GM19468 (cell line): ENCODE data around the gene SEL1L.
"Not testable (repeated sequence)": the region's sequence is repeated elsewhere in the genome, so short reads cannot be mapped to it uniquely, and the experiment has no call there.

Source experiments
- ATAC-seq: cut with Tn5 transposase; IDR thresholded peaks from one replicate; pipeline ENCODE4 v1.9.1; 2021; ENCODE audit warnings: mild to moderate bottlenecking, moderate library complexity, moderate number of reproducible peaks; ENCODE audit not compliant: unreplicated experiment; ENCODE audit errors: extremely low read depth

SEL1L gene

DNA sequence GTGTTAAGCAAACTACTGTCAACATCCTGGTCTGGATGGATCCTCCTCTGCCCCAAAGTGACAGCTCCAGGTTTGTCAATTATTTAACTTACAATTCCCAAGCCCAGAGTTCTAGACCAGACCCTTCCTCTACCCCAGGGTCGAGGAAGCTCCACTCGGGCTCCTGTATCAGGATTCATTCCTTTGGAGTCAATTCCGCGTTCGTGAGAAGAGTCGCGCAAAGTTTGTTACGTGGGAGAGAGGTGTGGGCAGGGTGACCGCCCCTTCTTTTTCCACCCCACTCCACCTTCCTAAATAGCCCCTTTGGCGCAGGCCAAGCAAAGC is 479 bp downstream of the SEL1L start:
- no peak for ATAC-seq

DNA sequence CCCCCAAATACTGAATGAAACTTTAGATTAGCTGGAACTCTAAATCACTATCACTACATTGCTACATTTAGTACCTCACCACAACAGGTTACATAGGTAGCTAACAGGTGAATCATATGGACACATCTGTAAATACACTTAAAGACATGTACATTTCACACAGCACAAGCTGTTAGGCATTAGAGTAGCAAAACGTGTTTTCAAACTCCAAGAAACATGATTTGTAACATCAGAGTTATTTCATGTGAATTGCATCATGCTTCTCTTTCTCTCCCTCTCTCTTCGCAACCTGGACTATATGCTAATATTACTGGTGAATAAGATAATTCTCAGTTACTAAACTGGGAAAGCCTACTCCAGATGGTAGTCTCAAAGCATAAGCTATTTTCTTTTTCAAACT is 4.3 kb downstream of the SEL1L start:
- no peak for ATAC-seq

DNA sequence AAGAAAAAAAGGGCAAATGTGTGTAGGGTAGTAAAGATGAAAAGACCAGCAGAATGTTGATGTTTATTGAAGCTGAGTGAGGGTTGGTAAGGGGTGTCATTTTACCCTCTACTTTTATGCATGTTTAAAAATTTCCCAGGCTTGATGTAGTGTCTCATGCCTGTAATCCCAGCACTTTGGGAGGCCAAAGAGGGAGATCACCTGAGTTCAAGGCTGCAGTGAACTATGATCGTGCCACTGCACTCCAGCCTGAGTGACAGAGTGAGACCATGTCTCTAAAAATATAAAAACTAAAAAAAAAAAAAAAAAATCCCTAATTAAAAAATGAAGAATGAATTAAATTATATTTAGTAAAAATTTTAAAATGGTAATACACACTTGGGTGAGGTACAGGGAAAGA is 8.5 kb downstream of the SEL1L start:
- ATAC-seq = no peak

DNA sequence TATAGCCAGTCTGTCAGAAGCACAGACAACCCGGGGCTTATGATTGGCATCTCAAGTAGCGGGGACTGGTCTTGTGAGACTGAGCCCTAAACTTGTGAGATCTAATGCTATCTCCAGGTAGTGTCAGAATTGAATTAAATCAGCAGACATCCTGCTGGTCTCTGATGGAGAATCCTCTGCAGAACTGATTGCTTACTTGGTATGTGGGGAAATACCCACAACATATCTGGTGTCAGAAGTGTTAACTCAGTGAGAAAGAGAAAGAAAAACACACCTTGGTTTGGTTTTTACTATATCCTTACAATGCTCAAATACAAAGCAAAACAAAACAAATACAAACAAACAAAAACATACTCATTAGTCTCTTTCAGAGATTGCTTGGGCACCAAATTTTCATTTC is 10.0 kb downstream of the SEL1L start:
- ATAC-seq = no peak

DNA sequence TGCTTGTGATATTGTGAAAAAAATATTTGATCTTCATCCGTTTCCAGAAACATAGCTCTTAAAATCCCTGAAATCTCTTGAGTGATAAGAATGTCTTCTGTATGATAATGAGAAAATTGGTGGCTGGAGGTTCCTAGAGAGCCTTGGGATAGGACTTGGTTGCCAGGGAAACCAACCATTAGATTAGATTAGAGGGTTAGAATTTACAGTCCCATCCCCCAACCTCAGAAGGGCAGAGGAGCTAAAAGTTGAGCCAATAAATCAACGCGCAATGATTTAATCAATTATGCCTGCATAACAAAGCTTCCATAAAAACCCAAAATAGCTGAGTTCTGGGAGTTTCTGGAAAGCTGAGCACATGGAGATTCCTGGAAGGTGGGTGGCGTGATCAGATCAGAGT is 10.6 kb downstream of the SEL1L start:
- no peak for ATAC-seq

DNA sequence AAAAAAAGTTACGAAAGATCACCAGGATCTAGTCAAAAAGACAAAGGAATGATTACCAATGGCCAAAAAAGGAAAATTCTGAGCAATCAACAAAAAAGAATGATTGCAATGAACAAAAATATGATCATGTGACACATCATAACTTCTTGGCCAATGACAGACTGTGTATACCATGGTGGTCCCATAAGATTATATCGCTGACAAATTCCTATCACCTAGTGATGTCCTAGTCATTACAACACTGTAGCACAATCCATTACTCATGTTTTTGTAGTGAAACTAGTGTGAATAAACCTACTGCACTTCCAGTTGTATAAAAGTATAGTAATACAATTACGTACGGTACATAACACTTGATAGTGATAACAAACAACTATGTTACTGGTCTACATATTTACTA is 12.3 kb downstream of the SEL1L start:
- ATAC-seq = no peak

DNA sequence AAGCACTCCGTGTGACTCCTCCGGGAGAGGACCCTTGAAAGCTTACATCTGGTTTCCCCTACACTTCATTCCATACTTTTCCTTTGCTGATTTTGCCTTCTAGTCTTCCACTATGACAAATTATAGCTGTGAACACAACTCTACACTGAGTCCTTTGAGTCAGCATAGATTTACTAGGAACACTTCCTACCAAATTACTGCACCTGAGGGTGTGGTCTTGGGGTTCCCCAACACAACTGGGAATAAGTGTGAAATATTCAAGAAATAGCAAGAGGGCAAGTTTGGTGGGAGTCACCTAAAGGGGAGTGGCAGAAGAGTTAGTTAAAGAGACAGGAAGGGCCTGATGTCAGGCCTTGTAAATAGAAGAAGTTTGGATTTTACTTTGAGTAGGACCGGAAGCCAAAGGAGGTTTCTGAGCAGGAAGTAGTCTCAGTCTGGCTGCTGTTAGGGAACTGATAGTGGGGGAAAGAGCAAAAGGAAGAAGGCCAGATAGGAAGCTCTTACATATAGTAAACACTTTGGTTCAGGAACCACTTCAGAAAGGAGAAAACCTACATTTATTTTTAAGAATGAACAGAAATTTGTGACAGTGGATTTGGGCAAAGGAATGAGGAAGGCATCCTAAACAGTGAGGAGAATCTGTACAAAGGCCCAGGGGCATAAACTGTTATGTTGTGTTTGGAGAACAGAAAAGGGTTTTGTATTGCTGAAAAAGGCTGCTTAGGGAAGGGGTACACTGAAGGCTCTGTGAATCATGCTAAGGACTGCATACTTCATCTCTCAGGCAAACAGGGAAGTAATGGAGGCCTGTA is 14.2 kb downstream of the SEL1L start:
- ATAC-seq = peak; percentile 80

DNA sequence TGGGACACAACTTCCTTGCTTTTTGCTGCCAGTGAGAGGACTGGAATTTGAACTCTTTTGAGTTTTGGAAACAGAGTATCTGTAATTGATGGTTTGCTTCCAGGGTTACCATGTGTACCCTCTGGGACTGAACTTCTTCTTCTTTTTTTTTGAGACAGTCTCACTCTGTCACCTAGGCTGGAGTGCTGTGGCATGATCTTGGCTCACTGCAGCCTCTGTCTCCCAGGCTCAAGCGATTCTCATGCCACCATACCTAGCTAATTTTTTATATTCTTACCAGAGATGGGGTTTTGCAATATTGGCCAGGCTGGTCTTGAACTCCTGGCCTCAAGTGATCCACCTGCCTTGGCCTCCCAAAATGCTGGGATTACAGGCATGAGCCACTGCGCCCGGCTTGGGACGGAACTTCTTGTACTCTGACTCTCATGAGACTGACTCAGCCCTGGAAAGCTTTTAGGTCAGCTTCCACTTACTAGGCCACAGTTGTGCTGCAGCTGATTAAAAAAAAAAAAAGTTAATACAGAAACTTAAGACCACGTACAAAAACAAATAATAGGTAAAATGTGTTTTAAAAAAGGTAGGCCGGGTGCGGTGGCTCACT is 15.8 kb downstream of the SEL1L start:
- ATAC-seq = no peak

DNA sequence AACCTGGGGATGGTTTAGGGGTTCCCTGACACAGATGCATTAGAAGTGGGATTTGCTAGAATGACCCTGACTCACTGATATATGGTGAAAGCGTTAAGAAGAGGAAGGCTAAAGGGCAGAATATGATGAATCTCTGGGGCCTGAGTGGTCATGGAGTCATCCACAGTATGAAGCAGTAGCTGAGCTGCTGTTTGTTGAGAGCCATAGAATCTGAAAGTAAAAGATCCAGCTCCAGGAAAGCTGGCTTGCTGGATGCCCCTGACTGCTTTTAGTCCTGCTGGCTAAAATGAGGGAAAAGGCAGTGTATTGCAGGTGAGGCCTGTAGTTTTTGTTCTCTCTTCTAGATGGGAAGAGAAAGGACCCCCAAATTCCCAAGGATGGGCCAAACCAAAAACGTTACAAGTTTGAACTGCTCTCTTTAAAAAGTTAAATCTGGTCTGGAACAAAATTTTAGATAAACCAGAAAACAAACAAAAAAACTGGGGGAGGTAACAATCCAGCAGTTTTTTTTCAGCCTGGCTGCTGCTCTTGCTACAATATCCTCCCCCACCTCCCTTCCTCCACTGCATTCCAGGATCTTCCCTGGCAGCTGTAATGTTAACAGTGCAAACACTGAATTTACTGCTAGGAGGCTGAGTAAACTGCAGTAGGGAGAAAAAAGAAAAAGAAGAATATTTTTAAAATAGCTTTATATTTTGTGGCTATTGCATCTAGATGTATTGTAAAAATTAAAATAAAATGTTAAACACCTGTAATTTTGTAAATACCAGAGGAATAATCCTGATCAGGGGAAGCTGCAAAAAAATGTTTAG is 16.5 kb downstream of the SEL1L start:
- no peak for ATAC-seq

DNA sequence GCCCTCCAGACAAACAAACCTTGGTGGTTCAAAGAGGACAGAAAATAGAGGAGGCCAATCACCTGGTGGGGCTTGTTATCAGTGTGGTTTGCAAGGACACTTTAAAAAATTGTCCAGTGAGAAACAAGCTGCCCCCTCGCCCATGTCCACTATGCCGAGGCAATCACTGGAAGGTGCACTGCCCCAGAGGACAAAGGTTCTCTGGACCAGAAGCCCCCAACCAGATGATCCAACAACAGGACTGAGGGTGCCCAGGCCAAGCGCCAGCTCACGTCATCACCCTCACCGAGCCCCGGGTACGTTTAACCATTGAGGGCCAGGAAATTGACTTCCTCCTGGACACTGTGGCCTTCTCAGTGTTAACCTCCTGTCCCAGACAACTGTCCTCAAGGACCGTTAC is 17.7 kb downstream of the SEL1L start:
- not testable (repeated sequence) for ATAC-seq

DNA sequence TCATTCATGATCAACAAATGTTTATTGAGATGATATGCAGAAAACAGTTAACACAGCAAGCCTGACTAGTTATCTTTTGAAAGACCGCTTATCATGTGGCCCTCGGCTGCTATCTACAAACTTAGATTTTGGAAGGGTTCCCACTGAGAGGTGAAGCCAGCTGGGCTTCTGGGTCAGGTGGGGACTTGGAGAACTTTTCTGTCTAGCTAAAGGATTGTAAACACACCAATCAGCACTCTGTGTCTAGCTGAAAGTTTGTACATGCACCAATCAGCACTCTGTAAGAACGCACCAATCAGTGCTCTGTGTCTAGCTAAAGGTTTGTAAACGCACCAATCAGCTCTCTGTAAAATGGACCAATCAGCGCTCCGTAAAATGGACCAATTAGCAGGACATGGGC is 20.8 kb downstream of the SEL1L start:
- ATAC-seq = not testable (repeated sequence)

DNA sequence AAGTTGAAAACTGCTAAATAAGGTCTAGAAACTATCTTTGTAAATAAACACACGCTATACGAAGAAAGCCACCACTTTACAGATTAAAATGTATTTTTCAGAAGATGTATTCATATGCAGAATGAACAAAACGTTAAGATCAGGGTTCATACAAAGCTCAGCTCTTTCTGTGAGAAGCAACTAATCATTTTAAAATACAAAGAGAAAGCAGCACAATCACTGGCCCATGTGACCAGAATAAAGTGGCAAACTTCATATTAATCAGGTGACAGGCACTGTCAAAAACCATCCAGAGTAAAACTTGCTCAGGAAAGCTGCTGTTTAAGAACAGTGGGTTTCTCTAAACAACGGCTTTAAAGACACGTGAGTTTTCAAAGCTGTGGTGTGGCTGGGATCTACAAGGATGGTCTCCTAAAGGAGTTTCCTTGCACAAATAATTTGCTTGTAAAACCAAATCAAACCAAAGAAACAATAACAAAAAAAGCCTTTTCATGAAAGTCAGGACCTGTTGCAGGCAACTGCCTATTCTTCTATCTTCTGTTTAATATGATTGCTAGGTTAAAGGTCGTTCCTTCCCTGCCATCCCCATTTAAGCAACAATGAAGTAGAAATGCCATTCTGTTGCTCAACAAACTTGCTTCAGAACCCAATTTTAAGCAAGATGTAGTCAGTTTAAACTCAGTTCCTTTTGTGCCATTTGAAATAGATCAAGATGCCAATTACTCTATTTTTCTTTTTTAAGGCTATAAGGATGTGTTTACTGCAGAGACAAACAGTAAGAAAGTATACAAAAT is 22.3 kb downstream of the SEL1L start:
- no peak for ATAC-seq

DNA sequence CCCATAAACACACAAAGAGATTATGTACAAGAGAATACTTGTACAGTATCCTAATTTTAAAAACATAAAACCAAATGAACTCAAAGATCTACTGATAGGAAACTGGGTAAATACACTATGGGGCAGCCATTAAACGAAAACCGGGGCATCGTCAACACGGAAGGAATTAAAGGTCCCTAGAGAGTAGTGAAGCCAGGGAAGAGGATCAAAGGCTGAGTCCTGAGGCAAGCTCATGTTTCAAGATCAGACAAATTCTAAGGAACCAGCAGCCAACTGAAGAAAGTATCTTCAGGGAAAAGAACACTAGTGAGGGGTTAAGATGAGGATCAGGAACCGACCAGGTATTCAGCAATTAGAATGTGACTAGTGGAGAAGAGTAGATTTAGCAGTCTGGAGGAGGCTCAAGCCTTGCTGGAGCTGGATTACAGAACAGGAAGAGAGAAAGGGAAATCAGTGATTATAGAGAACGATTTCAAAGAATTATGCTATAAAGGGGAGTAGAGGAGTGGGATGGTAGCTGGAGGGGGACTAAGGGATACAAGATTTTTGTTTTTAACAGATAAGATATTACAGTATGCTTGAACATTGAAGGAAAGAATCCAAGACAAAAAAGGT is 23.7 kb downstream of the SEL1L start:
- ATAC-seq = no peak

DNA sequence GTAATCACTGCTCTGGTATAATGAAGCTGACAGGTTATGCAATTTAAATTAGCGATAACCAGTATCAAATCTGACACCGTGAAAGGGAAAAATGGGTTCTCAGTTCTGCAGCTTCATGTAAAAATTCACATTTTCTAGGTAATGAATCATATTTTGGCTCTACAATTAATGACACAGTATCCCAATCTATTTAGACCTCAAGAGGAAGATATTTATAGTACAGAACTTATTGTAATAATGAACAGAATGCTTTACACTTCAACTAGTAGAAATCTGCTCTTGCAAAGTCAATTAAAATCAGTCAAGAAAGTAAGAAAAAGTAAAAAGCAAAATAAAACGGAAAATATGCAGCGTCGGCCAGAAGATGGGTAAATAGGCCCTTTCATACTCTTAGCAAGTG is 24.3 kb downstream of the SEL1L start:
- no peak for ATAC-seq

DNA sequence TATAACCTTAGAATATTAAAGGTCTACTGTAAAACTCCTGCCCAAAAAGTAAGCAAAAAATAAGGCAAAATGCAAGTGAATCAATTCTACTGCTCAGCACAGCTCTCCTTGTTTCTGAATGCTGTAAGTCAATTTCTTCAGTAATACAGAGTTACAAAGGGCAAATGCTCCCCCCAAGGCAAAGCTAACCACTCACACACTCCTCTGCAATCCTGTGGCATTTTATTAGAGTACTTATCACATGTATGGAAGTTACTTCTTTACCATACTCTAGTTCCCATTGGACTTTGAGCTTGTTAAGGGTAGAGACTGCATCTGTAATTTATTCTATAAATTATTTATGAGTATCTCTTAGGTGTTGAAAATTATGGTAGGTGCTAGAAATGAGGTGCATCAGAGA is 27.2 kb downstream of the SEL1L start:
- ATAC-seq = no peak

DNA sequence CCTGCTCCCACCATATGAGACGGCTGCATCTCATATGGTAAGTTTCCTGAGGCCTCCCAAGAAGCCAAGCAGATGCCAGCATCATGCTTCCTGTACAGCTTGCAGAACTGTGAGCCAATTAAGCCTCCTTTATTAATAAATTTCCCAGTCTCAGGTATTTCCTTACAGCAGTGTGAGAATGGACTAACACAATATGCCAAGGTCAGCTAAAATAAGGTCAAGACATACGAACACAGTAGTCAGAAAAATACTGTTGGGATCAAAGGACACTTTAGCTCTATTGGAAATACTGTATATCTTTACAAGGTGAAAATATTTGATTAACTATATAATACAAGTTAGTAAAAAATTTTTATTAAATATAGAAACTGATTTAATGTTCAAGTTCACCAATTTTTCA is 28.8 kb downstream of the SEL1L start:
- ATAC-seq = no peak

DNA sequence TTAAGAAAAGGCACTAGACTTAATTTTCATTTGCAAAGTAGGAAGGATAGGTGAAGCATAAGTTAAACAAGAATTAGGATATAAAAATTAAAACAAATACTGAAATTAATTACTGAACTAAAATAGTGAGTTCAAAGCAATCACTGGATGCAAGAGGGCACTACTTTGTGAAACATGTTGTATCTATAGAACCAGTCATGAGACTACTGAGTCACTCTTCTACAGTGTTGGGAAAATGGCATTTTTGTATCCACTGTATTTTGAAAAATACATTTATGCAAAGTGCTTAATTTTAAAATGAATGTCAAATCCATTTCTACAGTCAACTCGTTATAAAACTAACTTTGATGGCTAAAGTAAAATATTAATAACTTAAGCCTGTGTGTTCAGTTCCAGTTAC is 47.9 kb downstream of the SEL1L start:
- no peak for ATAC-seq

DNA sequence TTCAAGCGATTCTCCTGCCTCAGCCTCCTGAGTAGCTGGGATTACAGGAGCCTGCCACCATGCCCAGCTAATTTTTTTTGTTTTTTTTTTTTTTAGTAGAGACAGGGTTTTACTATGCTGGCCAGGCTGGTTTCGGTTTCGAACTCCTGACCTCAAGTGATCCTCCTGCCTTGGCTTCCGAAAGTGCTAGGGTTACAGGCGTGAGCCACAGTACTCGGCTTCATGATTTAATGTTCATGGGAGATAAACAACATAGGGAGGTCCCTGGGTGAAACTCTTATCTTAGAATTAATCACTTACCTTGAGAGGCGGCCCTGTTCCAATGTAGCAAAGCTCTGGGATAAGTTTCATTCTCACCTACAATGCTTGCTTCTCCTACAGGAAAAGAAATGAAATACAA is 48.3 kb downstream of the SEL1L start:
- ATAC-seq = peak; percentile 74

DNA sequence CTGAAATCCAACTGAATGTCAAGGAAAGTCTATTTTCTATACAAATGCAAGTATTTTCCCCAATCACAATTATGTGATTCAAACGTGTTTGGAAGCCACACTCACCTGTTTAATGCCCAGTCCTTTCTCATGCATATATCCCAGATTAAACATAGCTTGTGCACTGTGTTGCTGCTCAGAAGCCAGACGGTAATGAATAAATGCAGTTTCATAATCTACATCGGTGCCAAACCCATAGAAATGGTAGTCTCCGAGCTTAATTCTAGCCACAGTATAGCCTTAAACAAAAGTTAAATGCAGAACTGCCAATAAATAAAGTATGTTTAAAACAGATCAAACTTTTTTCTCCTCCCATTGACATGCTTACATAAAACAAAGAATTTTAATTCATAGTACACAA is 49.5 kb downstream of the SEL1L start:
- no peak for ATAC-seq

DNA sequence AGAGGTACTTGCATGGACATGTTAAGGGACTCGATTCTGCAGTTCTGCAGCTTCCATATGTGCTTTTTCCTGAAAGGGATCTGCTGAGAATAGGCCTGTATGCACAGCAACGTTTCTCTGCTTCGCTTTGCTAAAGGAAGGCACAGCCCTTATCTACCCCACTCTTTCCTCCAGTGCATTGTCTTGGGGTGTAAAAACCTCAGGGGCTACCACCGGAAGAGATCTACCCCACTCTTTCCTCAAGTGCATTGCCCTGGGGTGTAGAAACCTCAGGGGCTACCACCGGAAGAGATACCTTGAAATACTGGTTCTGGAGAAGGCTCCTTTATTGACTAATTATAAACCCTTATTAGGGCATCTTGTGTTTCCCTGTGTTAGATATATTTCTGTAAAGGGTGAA is 52.9 kb downstream of the SEL1L start:
- ATAC-seq = no peak
